T47D (cell line): ENCODE data around the gene FAM193A.

Source experiments
- DNase-seq, 2 experiments: peaks; one replicate each; pipeline versions ENCODE4 v3.0.0 to v3.0.0-alpha.2; 2011 to 2012; ENCODE audit warnings: low read depth in 1 of 2, low spot score in 1 of 2
- JUND ChIP-seq: IDR thresholded peaks from 2 replicates; pipeline ENCODE4 v1.6.1; 2012; ENCODE audit warnings: low read depth
- in situ Hi-C: cut with HindIII; loops from 2 replicates; pipeline ENCODE4 v1.10.0; 2016; ENCODE audit warnings: low sequenced_read_pairs, low pct_unique_long_range_greater_than_20kb

The FAM193A gene

GRCh38 chr4:2688281-2688680 is 151.8 kb downstream of the FAM193A start:
- no peak for TF ChIP-seq JUND
- in situ Hi-C loops, result no loop called here
- DNase-seq, result no peak

GRCh38 chr4:2688697-2689096 is 152.2 kb downstream of the FAM193A start:
- in situ Hi-C loops, result no loop called here
- no peak for DNase-seq
- TF ChIP-seq JUND, result no peak

GRCh38 chr4:2689114-2689513 is 152.7 kb downstream of the FAM193A start:
- no peak for DNase-seq
- in situ Hi-C loops, result no loop called here
- TF ChIP-seq JUND, result no peak

GRCh38 chr4:2689825-2690700 is 153.6 kb downstream of the FAM193A start:
- no peak for DNase-seq
- TF ChIP-seq JUND, result no peak
- in situ Hi-C loops, result no loop called here

- in situ Hi-C loops, result no loop called here
- DNase-seq, result no peak
- no peak for TF ChIP-seq JUND
Observed at GRCh38 chr4:2691313-2691712, 154.9 kb downstream of the FAM193A start.

- in situ Hi-C loops, result no loop called here
- TF ChIP-seq JUND, result no peak
- no peak for DNase-seq
Observed at GRCh38 chr4:2691952-2692435, 155.5 kb downstream of the FAM193A start.

GRCh38 chr4:2694691-2695090 is 158.2 kb downstream of the FAM193A start:
- no peak for TF ChIP-seq JUND
- no peak for DNase-seq
- in situ Hi-C loops, result no loop called here

- no peak for DNase-seq
- TF ChIP-seq JUND, result no peak
- in situ Hi-C loops, result no loop called here
Observed at GRCh38 chr4:2695346-2696060, 159.1 kb downstream of the FAM193A start.

- in situ Hi-C loops, result no loop called here
- no peak for TF ChIP-seq JUND
- no peak for DNase-seq
Observed at GRCh38 chr4:2696423-2696822, 160.0 kb downstream of the FAM193A start.

GRCh38 chr4:2697995-2698414 is 161.6 kb downstream of the FAM193A start:
- TF ChIP-seq JUND, result no peak
- in situ Hi-C loops, result no loop called here
- no peak for DNase-seq

- no peak for DNase-seq
- no peak for TF ChIP-seq JUND
- in situ Hi-C loops, result no loop called here
Observed at GRCh38 chr4:2698504-2698903, 162.1 kb downstream of the FAM193A start.

GRCh38 chr4:2698951-2699505 is 162.6 kb downstream of the FAM193A start:
- DNase-seq, result no peak
- TF ChIP-seq JUND, result no peak

GRCh38 chr4:2699534-2699933 is 163.1 kb downstream of the FAM193A start:
- in situ Hi-C loops, result no loop called here
- TF ChIP-seq JUND, result no peak

More at GRCh38 chr4:2698951-2699505, 162.6 kb downstream of the FAM193A start:
- in situ Hi-C loops, result no loop called here

More at GRCh38 chr4:2699534-2699933, 163.1 kb downstream of the FAM193A start:
- DNase-seq, result no peak
